ENCODE measurements around the gene RGL3. TPM values are rescaled to one million over a fixed set of nuclear protein-coding genes. Genes with fewer than 3 reads are reported as not detected.
A peak's percentile ranks its signal among the peaks of the same experiment; 100 is the strongest.

Gene RGL3
- total and polyA plus RNA-seq, 9 of the 15 experiments (the other 6 are each of a cell fraction or from before 2014, with no cell fraction given) = 0.12 to 0.61 (median 0.32) TPM; not detected in 4

DNA sequence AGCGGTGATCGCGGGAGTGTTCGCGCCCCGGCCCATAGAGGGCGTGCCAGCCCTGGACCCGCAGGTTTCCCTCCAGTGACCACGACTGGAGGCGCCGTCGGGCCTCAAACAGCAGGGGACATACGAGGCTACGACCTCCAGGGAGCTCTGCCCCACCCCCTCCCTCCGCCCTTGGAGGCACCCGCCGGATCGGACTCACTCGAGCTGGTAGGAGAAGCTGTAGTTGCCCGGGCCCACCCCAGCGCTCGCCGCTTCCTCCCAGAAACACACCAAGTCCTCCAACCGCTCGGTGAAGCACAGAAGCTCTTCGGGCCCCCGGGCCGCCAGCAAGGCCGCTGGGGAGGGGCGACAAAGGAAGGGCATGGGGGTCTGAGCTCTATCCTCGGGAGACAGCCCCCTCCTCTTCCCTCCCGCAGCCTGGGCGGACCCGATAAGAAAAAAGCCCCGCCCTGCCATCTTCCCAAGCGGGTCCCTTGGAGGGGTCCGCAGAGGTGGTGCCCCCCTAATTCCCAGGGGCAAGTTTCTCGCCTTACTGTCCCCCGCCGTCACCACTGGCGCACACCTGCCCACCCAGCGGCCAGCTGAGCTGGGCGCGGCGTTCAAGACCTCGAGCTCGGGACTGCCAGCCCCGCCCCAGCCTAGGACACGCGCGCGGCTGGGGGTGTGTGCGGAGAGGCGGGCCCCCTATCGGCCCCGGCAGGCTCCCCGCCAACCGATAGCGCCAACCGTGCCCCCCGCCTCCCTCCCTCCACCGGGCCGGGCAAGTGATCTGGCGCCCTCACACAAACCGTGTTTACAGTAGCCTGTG is 36.0 kb downstream of the RGL3 start (continued):
- TF ChIP-seq ZNF318 (IDR thresholded peaks at IDR 0.05; ENCODE audit: borderline replicate concordance in 1 of 2, low read depth in 1 of 2) (no peak), ZBTB34 (CRISPR knock-in tag; IDR thresholded peaks at IDR 0.05) (no peak), ZBTB17 (CRISPR knock-in tag; IDR thresholded peaks at IDR 0.05) (no peak), CBFA2T2 (conservative IDR thresholded peaks at IDR 0.05) (peak; percentile 71), GTF2E2 (tag; IDR thresholded peaks at IDR 0.05) (no peak), SIX5 (IDR thresholded peaks at IDR 0.05; ENCODE audit: borderline replicate concordance in 1 of 2, insufficient read depth in 1 of 2, low read depth in 1 of 2, low read length in 2 of 2) (no peak), ZFX (CRISPR knock-in tag; IDR thresholded peaks at IDR 0.05) (peak; percentile 64), RFX7 (CRISPR knock-in tag; IDR thresholded peaks at IDR 0.05) (no peak), ZNF609 (CRISPR knock-in tag; IDR thresholded peaks at IDR 0.05; ENCODE audit: borderline replicate concordance) (no peak)
- TF ChIP-seq, protein P1, sequence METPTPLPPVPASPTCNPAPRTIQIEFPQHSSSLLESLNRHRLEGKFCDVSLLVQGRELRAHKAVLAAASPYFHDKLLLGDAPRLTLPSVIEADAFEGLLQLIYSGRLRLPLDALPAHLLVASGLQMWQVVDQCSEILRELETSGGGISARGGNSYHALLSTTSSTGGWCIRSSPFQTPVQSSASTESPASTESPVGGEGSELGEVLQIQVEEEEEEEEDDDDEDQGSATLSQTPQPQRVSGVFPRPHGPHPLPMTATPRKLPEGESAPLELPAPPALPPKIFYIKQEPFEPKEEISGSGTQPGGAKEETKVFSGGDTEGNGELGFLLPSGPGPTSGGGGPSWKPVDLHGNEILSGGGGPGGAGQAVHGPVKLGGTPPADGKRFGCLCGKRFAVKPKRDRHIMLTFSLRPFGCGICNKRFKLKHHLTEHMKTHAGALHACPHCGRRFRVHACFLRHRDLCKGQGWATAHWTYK (CRISPR knock-in tag; IDR thresholded peaks at IDR 0.05) = no peak
